NCI-H226 (cell line): Measurements from ENCODE around the gene DIS3L2.

Experiments used
- DNase-seq: peaks from one replicate; pipeline ENCODE4 v3.0.0-alpha.2; 2015

DIS3L2 gene, protein sequence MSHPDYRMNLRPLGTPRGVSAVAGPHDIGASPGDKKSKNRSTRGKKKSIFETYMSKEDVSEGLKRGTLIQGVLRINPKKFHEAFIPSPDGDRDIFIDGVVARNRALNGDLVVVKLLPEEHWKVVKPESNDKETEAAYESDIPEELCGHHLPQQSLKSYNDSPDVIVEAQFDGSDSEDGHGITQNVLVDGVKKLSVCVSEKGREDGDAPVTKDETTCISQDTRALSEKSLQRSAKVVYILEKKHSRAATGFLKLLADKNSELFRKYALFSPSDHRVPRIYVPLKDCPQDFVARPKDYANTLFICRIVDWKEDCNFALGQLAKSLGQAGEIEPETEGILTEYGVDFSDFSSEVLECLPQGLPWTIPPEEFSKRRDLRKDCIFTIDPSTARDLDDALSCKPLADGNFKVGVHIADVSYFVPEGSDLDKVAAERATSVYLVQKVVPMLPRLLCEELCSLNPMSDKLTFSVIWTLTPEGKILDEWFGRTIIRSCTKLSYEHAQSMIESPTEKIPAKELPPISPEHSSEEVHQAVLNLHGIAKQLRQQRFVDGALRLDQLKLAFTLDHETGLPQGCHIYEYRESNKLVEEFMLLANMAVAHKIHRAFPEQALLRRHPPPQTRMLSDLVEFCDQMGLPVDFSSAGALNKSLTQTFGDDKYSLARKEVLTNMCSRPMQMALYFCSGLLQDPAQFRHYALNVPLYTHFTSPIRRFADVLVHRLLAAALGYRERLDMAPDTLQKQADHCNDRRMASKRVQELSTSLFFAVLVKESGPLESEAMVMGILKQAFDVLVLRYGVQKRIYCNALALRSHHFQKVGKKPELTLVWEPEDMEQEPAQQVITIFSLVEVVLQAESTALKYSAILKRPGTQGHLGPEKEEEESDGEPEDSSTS

GRCh38 chr2:231961349-231962166 is at the start of gene DIS3L2:
Gene DIS3L2 (plus strand): TSS chr2:231961713. CDS start chr2:232014928, 53,215 bp downstream.
- peak; percentile 84 for DNase-seq

- DNase-seq = no peak
Measured at GRCh38 chr2:231914077-231914690, 47.3 kb upstream of the DIS3L2 start.

DNA sequence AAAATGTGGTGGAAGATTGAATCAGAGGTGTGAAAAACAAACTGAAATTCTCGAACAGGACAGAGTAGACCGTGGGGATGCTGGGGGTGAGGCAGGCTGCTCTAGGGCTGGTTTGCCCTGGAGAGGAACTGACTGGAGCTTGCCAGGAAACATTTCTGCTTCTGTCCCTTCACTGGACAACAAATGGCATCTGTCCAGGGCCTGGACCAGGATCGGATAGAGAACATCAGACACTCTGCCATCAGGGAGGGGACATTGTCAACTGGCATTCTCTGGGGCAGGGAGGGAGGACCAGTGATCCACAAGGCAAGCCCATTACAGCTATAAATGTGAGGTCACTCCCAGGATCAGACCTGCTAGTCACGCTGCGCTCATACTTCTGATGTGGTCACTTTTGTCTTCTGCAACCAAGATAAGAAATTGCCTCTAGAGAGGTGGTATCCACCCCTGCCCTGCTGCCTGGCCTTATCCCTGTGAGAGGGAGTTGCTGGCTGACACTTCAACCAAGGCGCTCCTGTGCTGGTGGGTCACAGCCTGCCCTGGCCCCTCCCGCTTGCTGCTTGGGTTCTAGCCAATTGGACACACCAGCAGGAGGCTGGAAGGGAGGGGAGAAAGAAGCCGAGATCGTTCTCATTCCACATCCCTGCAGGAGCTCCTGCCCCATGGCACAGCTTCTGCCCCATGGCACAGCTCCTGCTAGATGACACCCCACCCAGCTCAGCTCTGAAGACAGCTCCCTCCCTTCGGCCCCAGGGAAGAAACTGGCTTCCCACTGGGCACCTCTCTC is 44.0 kb upstream of the DIS3L2 start:
- no peak for DNase-seq

DNA sequence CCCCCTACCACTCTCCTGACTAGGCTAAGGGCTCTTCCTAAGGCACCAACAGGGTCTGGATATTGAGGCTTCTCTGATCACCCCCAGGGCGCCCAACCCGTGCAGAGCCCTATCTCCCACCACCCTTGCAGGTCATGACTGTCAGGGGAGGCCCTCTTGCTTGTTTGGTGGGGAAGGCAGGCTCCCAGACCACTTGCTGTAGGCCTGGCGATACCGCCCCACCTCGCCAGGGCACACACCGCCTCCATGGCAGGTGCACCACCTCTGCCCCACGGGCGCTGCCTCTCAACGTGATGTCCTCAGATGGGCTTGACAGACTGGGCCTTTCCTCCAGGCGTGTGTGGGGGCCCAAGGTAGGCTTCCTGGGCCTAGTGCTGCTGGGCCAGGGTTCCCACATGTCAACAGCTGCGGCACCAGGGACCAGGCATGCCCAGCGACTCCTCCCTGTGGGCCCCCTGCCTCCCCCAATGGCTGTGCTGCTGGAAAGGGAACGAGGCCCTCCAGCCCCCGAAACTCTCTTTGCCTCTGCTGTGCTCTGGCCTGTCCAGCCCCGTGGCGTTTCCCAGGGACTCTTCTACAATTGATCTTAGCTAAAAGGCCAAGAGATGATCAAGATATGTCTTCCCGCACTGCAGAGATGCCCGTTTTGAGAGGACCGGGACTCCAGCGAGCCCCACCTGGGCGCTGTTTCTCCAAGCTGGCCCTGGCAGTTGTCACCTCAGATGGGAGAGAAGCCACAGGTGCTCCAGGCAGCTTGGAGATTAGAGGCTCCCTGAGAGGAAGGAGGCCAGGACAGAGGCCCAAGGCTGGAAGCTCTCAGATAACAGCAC is 42.8 kb upstream of the DIS3L2 start:
- no peak for DNase-seq

DNA sequence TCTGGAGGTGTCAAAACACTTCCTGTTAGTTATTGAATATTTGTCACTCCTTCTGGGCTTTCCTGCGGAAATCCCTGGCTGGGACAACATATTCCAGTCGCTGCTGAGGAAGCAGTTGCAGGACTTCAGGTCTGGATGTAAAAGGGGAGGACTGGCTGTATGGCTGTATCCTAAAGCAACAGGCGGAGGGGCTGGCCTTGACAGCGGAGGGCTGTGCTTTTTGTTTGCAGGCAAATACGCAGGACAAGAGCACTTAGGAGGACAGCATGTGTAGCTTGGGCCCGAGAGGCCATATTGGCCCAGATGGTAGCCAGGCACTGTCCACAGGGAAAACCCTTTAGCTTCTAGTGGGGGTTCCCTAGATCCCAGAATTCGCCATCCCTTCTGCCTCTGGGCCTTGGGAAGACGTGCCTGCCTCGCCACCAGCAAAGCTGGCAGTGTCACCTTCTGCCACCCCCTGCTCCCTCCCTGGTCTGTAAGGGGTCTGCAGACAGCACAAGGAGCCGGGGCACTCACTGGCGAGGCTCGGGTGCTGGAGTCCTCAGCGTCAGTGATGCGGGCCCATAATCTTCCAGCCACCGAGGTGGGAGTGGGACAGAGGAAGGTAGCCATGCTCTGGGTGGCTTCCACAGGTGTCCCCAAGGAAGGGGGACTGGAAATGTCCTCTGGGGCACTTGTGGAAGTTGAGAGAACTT is 42.0 kb upstream of the DIS3L2 start:
- DNase-seq = no peak

DNA sequence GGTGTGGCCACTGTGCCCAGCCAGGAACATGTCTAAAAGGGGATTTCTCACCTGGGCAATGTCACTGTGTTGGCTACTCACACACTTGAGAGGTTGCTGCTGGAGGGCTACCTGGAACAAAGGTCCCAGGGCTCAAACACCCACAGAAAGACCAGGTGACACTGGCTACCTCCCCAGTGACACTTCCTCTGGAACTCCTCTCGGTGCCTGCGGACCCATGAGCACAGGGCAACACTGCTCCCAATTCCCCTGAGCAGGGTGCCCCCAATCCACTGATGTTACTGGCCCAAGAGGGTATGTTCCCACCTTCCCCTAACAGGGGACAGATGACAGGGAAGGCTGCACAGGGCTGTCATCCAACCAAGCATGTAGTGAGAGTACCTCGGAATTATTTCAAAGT is 41.1 kb upstream of the DIS3L2 start:
- DNase-seq = no peak

- no peak for DNase-seq
Measured at GRCh38 chr2:231920795-231921194, 40.7 kb upstream of the DIS3L2 start.

GRCh38 chr2:231922311-231923009 is 39.1 kb upstream of the DIS3L2 start:
- no peak for DNase-seq

DNA sequence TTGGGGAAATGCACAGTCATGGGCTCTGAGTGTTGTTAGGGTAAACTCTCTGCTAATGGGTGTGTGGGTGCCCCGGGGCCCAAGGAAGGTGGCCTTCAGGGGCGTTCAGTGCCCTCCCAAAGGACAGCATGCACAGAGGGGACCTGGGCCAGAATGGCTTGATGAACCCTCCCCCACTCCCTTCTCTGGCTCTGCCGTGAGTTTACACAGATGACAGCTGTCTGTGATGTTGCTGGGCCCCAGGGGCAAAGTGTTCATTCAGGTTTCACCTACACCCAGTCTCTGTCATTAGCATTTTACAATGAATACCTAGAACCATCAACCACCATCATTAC is 38.5 kb upstream of the DIS3L2 start:
- DNase-seq = no peak

DNA sequence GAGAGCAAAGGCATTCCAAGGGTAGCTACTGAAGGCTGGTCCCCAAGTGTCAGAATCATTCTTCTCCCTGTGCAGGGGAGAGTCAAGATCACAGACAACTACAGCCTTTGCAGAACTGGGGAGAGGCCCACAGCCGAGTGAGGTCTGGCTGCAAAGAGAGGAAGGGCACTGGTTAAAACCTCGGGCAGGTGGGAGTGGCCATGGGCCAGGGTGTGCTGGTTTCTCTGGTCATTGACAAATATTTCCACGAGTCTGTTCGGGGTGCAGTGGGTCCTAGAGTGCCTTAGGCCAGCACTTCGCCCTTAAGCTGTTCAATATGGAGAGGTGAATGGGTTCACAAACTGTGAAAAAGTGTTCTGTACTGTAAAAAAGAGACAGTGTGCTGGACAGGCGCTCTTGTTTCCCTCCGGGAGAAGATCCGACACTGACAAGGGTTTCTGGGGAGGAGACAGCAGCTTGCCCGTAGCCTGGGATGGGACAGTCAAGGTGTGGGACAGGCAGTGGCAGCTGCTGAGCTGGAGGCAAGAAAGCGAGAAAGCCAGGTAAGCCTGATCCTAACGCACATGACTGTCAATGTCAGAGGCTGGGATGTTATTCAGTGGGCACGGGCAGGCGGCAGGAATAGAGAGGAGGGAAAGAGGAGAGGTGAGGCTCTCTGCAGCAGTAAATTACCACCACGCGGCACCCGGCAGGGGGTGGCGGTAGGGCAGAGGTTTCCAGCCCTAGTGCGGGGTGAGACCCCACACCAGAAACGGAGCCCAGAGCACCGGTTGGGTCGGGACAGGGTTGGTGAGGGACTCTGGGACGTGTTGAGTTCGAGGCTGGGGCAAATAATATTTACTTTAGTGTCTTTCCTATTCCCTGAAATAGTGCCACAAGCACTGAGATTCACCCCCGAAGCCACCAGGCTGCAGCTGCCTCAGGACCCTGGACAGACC is 37.3 kb upstream of the DIS3L2 start:
- no peak for DNase-seq

DNA sequence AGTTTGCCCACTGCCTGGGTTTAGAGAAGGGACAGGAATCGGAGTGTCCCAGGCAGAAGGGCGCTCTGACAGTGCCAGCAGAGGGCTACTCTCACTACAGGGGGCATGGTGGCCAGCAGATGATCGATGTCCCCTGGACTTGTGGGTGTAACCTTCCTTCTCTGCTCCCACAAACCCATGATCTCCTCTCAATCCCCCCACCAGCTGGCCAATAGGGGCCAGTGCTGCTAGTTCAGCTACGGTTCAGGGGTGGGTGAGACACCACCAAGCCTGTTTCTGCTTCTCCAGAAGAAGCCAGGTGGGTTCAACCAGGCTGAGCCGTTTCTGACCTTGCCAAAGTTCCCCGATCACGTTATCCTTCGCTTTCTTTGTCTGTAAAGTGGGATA is 36.6 kb upstream of the DIS3L2 start:
- no peak for DNase-seq

- DNase-seq = peak; percentile 72
Measured at GRCh38 chr2:231925303-231926179, 36.0 kb upstream of the DIS3L2 start.

DNA sequence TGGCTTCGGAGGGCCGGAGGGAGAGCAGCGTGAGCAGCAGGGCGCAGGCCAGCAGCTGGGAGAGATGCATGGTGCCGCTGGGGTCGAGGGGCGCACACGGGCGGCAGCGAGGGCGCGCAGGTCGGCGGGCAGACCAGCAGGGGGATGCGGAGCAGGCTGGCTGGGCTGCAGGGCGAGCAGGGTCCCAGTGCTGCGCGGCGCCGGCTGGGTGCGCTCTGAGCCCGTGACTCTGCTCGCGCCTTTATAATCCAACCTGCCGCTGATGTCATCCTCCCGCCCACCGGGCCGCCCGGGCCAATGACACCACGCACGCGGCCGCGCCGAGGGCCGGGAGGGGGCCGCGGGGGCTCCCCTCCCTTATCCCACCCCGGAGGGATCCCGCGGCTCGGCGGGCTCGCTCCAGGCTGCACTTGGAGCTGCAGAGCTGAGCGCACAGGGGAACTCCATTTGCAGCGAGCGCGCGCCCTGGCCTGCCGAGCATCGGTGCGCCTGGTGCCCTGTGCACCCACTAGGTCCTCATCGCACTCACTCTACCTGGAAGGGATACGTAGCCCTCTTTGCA is 35.3 kb upstream of the DIS3L2 start, which contains the start of gene NPPC:
Gene NPPC (minus strand): TSS at position 217 of the 562 bp plus-strand sequence. CDS start 147 bp downstream, at position 70.
- peak; percentile 70 for DNase-seq

- DNase-seq = no peak
Measured at GRCh38 chr2:231926761-231927565, 34.5 kb upstream of the DIS3L2 start.

GRCh38 chr2:231927566-231927890 is 34.0 kb upstream of the DIS3L2 start:
- DNase-seq = no peak

- no peak for DNase-seq
Measured at GRCh38 chr2:231928481-231928880, 33.0 kb upstream of the DIS3L2 start.
